HG03045 (cell line): ENCODE measurements around the gene AP5Z1.

ENCODE experiments used
- ATAC-seq: cut with Tn5 transposase; IDR thresholded peaks from one replicate; pipeline ENCODE4 v1.9.1; 2021; ENCODE audit warnings: mild to moderate bottlenecking, moderate library complexity; ENCODE audit not compliant: unreplicated experiment

The AP5Z1 gene

DNA sequence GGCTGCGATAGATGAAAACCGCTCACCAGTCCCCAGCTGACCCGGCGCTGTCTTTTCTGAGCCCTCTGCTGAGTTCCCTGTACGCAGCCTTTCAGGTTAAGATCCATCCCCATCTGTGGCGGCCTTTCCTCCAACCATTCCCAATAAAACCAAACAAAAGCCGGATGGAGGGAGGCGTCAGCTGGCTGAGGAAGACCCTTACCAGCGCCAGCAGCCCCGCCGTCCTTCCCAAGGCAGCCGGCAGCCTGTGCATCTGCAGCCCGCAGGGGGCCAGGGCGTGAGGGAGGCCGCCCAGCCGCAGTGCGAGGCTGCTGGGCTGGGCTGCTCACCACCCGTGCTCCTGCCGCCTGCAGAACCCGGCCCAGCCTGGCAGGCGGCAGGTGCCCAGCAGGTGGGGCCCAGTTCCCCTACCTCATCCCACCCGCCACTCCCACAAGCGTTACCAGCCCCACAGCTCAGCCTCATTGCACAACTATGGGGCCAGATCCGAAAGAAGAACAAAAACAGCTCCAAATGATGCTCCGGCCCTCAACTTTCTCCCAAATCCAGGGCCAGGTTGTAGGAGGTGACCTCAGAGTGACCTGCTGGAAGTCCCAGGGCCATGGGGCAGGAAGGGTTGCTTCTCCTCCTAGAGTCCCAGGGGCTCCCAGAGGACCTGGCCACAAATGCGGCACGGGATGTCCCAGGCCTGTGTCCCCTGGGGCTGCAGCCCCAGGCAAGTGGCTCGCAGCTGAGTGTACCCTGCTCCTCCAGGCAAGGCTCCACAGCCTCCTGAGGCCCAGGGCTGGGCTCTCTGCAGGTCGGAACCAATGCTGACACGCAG, 62.6 kb downstream of the AP5Z1 start:
- no peak for ATAC-seq

DNA sequence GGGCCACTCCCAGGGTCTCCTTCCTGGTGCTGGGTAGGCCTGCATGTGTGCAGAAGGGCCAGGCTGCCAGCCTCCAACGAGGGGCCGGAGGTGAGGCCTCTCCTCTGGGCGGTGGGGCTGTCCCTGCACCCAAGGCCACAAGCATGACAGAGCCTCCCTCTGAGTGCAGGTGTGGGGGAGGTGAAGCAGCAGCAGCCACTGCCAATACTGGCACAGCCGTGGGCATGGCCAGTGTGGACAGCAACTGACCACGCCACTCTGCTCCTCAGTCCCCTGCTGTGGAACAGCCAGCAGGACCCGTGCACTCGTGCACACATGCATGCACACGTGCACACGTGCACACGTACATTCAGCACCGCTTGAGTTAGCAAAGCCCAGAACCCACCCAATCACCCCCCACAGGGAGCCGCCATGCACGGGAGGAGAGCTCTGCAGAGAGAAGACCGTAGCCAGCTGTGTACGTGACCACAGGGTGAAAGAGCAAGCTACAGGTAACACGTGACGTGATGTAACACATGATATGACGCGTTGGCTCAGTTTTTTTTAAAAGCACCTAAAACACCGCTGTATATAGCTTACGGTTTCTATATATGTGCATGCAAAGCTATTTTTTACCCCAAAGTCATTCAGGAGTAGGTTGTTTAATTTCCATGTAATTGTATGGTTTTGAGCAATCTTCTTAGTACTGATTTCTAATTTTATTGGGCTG, 63.4 kb downstream of the AP5Z1 start:
- no peak for ATAC-seq

DNA sequence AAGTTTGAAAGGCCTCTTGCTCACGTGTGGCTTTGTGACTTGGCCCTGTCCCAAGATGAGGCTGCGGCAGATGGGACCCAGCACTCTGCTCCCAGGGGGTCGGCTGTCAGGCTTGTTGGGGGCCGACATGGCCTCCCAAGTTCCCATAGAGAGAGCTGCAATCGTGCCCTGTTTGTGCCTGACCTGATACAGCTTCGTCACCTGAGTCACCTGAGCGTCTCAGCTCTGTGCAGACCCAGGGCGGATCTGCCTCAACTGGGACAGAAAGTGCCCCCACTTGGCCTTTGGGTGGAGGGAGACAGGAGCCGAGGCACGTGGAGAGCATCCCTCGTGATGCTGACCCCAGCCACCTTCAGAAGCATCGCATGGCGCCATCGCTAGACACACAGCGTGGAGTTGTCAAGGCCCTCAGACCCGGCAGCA, 64.7 kb downstream of the AP5Z1 start:
- ATAC-seq, result no peak
